ENCODE results near the gene NETO2. TPM values are rescaled to one million over a fixed set of nuclear protein-coding genes. Genes with fewer than 3 reads are reported as not detected.

The NETO2 gene
- total and polyA plus RNA-seq, 9 of the 15 experiments (the other 6 are each of a cell fraction or from before 2014, with no cell fraction given), result 4.1 to 37.0 (median 22.2) TPM

DNA sequence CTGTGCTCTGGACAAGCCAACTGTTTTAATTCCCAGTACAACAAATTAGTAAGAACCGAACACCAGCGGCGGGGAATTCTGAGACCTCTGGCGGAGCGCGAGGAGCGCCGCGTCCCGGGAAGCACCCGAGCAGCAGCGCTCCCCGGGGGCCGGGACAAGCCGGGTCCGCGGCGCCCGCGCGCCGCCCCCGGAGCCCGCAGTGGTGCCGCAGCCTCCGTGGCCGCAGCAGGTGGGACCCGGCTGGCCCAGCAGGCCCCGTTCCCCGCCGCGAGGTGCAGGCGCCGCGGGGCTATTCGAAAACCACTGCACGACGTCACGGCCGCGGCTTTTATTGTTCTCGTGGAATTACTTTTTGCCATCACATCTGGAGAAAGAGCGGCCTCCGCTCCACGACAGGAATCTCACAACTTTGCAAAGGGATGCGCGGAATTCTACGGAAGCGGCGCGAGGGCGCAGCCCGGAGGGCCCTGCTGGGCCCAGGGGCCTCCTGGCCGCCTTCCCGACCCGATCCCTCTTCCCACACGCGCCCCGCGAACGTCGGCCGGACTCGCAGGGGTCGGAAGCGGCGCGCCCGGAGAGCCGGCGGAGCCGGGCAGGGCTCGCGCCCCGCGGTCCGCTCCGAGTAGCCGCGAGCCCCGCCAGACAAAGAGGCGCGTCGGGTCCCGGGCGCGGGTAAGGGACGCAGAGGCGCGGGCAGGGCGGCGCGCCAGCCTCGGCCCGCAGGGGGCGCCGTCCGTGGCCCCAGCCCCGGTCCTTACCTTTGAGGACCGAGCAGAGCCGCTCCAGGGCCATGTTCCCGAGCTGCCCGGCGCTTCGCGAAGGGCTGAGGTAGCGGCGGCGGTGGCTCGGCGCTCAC, 696 bp downstream of the NETO2 start (continued):
- TF ChIP-seq, protein P1, sequence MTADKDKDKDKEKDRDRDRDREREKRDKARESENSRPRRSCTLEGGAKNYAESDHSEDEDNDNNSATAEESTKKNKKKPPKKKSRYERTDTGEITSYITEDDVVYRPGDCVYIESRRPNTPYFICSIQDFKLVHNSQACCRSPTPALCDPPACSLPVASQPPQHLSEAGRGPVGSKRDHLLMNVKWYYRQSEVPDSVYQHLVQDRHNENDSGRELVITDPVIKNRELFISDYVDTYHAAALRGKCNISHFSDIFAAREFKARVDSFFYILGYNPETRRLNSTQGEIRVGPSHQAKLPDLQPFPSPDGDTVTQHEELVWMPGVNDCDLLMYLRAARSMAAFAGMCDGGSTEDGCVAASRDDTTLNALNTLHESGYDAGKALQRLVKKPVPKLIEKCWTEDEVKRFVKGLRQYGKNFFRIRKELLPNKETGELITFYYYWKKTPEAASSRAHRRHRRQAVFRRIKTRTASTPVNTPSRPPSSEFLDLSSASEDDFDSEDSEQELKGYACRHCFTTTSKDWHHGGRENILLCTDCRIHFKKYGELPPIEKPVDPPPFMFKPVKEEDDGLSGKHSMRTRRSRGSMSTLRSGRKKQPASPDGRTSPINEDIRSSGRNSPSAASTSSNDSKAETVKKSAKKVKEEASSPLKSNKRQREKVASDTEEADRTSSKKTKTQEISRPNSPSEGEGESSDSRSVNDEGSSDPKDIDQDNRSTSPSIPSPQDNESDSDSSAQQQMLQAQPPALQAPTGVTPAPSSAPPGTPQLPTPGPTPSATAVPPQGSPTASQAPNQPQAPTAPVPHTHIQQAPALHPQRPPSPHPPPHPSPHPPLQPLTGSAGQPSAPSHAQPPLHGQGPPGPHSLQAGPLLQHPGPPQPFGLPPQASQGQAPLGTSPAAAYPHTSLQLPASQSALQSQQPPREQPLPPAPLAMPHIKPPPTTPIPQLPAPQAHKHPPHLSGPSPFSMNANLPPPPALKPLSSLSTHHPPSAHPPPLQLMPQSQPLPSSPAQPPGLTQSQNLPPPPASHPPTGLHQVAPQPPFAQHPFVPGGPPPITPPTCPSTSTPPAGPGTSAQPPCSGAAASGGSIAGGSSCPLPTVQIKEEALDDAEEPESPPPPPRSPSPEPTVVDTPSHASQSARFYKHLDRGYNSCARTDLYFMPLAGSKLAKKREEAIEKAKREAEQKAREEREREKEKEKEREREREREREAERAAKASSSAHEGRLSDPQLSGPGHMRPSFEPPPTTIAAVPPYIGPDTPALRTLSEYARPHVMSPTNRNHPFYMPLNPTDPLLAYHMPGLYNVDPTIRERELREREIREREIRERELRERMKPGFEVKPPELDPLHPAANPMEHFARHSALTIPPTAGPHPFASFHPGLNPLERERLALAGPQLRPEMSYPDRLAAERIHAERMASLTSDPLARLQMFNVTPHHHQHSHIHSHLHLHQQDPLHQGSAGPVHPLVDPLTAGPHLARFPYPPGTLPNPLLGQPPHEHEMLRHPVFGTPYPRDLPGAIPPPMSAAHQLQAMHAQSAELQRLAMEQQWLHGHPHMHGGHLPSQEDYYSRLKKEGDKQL (CRISPR knock-in tag; IDR thresholded peaks at IDR 0.05; ENCODE audit: borderline replicate concordance), result no peak
- TF ChIP-seq, protein P2, sequence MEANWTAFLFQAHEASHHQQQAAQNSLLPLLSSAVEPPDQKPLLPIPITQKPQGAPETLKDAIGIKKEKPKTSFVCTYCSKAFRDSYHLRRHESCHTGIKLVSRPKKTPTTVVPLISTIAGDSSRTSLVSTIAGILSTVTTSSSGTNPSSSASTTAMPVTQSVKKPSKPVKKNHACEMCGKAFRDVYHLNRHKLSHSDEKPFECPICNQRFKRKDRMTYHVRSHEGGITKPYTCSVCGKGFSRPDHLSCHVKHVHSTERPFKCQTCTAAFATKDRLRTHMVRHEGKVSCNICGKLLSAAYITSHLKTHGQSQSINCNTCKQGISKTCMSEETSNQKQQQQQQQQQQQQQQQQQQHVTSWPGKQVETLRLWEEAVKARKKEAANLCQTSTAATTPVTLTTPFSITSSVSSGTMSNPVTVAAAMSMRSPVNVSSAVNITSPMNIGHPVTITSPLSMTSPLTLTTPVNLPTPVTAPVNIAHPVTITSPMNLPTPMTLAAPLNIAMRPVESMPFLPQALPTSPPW (CRISPR knock-in tag; IDR thresholded peaks at IDR 0.05), result no peak
- no peak for TF ChIP-seq ZNF384 (IDR thresholded peaks at IDR 0.05; ENCODE audit: low read depth, low read length)
- 0 out of 2 replicates have a peak, but pooled peaks have one; percentile 5 for TF ChIP-seq CREB1 (IDR thresholded peaks at IDR 0.05)
- peak; percentile 29; the same call in 1 of the 2 replicates for TF ChIP-seq CREB1 (CRISPR knock-in tag; IDR thresholded peaks at IDR 0.05)
- TF ChIP-seq SRSF9 (IDR thresholded peaks at IDR 0.05; ENCODE audit: borderline replicate concordance, low read depth, low read length), result no peak
- TF ChIP-seq, protein P3, sequence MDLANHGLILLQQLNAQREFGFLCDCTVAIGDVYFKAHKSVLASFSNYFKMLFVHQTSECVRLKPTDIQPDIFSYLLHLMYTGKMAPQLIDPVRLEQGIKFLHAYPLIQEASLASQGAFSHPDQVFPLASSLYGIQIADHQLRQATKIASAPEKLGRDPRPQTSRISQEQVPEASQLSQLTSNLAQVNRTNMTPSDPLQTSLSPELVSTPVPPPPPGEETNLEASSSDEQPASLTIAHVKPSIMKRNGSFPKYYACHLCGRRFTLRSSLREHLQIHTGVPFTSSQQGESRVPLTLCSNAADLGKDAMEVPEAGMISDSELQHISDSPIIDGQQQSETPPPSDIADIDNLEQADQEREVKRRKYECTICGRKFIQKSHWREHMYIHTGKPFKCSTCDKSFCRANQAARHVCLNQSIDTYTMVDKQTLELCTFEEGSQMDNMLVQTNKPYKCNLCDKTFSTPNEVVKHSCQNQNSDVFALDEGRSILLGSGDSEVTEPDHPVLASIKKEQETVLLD (IDR thresholded peaks at IDR 0.05), result no peak
- TF ChIP-seq, protein P4, sequence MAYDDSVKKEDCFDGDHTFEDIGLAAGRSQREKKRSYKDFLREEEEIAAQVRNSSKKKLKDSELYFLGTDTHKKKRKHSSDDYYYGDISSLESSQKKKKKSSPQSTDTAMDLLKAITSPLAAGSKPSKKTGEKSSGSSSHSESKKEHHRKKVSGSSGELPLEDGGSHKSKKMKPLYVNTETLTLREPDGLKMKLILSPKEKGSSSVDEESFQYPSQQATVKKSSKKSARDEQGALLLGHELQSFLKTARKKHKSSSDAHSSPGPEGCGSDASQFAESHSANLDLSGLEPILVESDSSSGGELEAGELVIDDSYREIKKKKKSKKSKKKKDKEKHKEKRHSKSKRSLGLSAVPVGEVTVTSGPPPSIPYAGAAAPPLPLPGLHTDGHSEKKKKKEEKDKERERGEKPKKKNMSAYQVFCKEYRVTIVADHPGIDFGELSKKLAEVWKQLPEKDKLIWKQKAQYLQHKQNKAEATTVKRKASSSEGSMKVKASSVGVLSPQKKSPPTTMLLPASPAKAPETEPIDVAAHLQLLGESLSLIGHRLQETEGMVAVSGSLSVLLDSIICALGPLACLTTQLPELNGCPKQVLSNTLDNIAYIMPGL (CRISPR knock-in tag; IDR thresholded peaks at IDR 0.05), result peak; percentile 64; the same call in 1 of the 2 replicates
- TF ChIP-seq CHD4 (IDR thresholded peaks at IDR 0.05; ENCODE audit: insufficient read depth, insufficient replicate concordance, low read depth, low read length, poor library complexity, severe bottlenecking), result no peak
- TF ChIP-seq FOXA3 (CRISPR knock-in tag; conservative IDR thresholded peaks at IDR 0.05 in 1 of 2, IDR thresholded peaks at IDR 0.05 in 1 of 2), result no peak
- no peak for TF ChIP-seq RBM15 (IDR thresholded peaks at IDR 0.05; ENCODE audit: insufficient read depth, low read length)
- no peak for TF ChIP-seq BRD9 (IDR thresholded peaks at IDR 0.05; ENCODE audit: low read depth, partially characterized antibody)
- no peak for TF ChIP-seq BRF1 (IDR thresholded peaks at IDR 0.05; ENCODE audit: borderline replicate concordance, extremely low read depth, insufficient read length)
- TF ChIP-seq MAFF (IDR thresholded peaks at IDR 0.05; ENCODE audit: low read length), result no peak
